LNCAP (cell line): ENCODE data around the gene DYNC1H1.

ENCODE experiments used
- CTCF ChIP-seq: fragments of 450-650 bp; IDR thresholded peaks from 2 replicates; pipeline ENCODE4 v1.5.1; 2017; ENCODE audit warnings: mild to moderate bottlenecking

The DYNC1H1 gene

GRCh38 chr14:101955695-101956161, 8.6 kb upstream of the DYNC1H1 start:
- no peak for TF ChIP-seq CTCF

- no peak for TF ChIP-seq CTCF
Measured at GRCh38 chr14:101956179-101956885, 8.0 kb upstream of the DYNC1H1 start.

GRCh38 chr14:101957406-101958234, 6.8 kb upstream of the DYNC1H1 start:
- no peak for TF ChIP-seq CTCF

GRCh38 chr14:101958418-101959180, 5.8 kb upstream of the DYNC1H1 start:
- TF ChIP-seq CTCF, result no peak

GRCh38 chr14:101959277-101959676, 5.1 kb upstream of the DYNC1H1 start:
- TF ChIP-seq CTCF, result no peak

- peak; percentile 58 for TF ChIP-seq CTCF
Measured at GRCh38 chr14:101960225-101960624, 4.1 kb upstream of the DYNC1H1 start.

GRCh38 chr14:101961011-101961721, 3.2 kb upstream of the DYNC1H1 start:
- peak; percentile 76 for TF ChIP-seq CTCF
